Activated T-helper 17 cell treated with anti-CD3 and anti-CD28 coated beads, Interleukin-2, amount 50 U/mL, for 72 hours (primary cell): Measurements from ENCODE around the gene GULP1. TPM values are rescaled to one million over a fixed set of nuclear protein-coding genes. Genes with fewer than 3 reads are reported as not detected.

Experiments
- ATAC-seq: fragments of 150-1000 bp; cut with Tn5 transposase; replicated peaks from 2 replicates; pipeline ENCODE4 v1.10.0; 2021; ENCODE audit warnings: mild to moderate bottlenecking, moderate library complexity
- H3K27ac Mint-ChIP-seq: one replicate; pipeline ENCODE4 v1.8.0; 2022; ENCODE audit warnings: mixed read lengths
- H3K27me3 Mint-ChIP-seq: one replicate; pipeline ENCODE4 v1.8.0; 2022; ENCODE audit warnings: mixed read lengths
- H3K36me3 Mint-ChIP-seq: one replicate; pipeline ENCODE4 v1.8.0; 2022; ENCODE audit warnings: low read depth, mild to moderate bottlenecking, mixed read lengths
- H3K4me1 Mint-ChIP-seq: one replicate; pipeline ENCODE4 v1.8.0; 2022; ENCODE audit warnings: mixed read lengths
- H3K4me3 Mint-ChIP-seq: one replicate; pipeline ENCODE4 v1.8.0; 2022; ENCODE audit warnings: mild to moderate bottlenecking, mixed read lengths
- H3K9me3 Mint-ChIP-seq: one replicate; pipeline ENCODE4 v1.8.0; 2022; ENCODE audit warnings: mixed read lengths
- total RNA-seq, 2 donors: library from RNA; stranded (reverse); gene quantifications; one replicate each; pipeline ENCODE4 v1.2.3, GENCODE V29; 2022

GULP1 gene
- total RNA-seq, 2 donors from 2014 or later, result not detected

GRCh38 chr2:188619146-188619545 lies 327.5 kb downstream of the GULP1 start:
- H3K4me1 Mint-ChIP-seq, result no peaks in the 10 kb centered on the region
- no peaks in the 10 kb centered on the region for H3K27me3 Mint-ChIP-seq
- H3K36me3 Mint-ChIP-seq, result no peaks in the 10 kb centered on the region
- no peak overlapping the region for H3K4me3 Mint-ChIP-seq
- peaks cover 9% of the 10 kb centered on the region for H3K9me3 Mint-ChIP-seq
- ATAC-seq, result no peak
- no peak overlapping the region for H3K27ac Mint-ChIP-seq

DNA sequence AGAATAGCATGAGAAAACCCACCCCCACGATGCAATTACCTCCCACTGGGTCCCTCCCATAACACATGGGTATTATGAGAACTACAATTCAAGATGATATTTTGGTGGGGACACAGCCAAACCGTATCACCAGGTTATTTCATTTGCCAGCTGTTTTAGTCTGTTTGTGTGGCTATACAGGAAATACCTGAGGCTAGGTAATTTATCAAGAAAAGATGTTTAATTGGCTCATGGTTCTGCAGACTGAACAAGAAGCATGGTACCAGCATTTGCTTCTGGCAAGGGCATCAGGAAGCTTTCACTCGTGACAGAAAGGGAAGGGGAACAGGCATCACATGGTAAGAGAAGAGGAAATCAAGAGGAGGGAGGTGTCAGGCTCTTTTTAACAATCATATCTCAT lies 329.2 kb downstream of the GULP1 start:
- H3K27me3 Mint-ChIP-seq, result no peaks in the 10 kb centered on the region
- no peaks in the 10 kb centered on the region for H3K4me1 Mint-ChIP-seq
- H3K27ac Mint-ChIP-seq, result no peak overlapping the region
- H3K4me3 Mint-ChIP-seq, result no peak overlapping the region
- H3K9me3 Mint-ChIP-seq, result peaks cover 9% of the 10 kb centered on the region
- ATAC-seq, result no peak
- H3K36me3 Mint-ChIP-seq, result no peaks in the 10 kb centered on the region

DNA sequence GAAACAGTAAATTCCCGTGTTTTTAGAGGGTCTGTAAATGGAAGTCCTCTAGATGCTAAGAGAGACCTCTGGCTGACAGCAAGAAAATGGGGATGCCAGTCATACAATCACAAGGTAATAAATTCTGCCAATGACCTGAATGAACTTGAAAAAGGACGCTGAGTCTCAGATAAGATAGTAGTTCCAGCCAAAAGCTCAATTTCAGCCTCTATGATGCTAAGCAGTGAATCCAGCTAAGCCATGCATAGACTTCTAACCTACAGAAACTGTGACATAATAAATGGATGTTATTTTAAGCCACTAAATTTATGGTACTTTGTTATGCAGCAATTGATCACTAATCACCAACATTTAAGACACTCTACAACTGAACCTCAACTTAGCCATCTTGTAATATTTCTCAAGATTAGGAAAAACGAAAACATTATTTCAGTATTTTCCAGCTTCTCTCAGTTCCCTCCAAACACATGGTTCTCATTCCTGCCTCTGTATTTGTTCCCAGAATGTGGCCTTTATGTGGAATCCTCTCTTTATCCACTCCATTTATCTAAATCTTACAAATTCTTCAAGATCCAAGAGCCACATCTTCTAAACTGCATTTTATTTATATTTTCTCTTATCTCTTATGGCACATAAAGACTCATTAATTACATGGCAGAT lies 331.1 kb downstream of the GULP1 start:
- H3K4me1 Mint-ChIP-seq, result no peaks in the 10 kb centered on the region
- no peaks in the 10 kb centered on the region for H3K36me3 Mint-ChIP-seq
- H3K27me3 Mint-ChIP-seq, result no peaks in the 10 kb centered on the region
- no peak overlapping the region for H3K4me3 Mint-ChIP-seq
- peaks cover 4% of the 10 kb centered on the region for H3K9me3 Mint-ChIP-seq
- no peak for ATAC-seq
- no peak overlapping the region for H3K27ac Mint-ChIP-seq

DNA sequence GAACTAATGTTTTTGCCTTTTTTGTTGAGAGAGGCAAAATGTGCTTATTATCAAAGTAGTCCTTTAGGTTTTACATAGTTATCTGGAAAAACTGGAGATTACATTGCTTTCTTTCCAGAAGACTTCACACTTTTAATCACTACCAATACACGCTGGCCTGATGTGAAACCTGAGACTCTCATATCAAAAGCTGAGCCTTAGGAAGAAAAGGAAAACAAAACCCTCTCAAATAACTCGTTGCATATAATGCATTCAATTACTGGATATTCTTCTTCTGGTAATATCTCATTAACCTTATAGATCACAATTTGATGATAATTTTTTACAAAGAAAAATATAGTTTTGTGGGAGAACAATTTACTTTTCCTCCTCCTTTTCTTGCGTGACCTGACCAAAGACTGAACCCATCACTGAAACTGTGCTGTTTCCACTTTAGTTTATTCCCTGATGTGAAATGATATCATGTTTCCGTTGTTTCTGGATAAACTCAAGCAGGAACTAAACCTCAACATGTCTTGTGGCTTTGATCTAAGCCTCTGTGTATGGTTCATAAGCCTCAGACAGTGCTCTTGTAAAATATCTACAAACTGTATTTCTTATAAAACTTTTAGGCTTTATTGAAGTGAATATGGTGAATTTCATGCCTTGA lies 332.4 kb downstream of the GULP1 start:
- no peaks in the 10 kb centered on the region for H3K36me3 Mint-ChIP-seq
- H3K27ac Mint-ChIP-seq, result no peak overlapping the region
- no peak overlapping the region for H3K4me3 Mint-ChIP-seq
- H3K9me3 Mint-ChIP-seq, result peaks cover under 1% of the 10 kb centered on the region
- H3K27me3 Mint-ChIP-seq, result no peaks in the 10 kb centered on the region
- peak; percentile 34 for ATAC-seq
- H3K4me1 Mint-ChIP-seq, result no peaks in the 10 kb centered on the region

GRCh38 chr2:188627471-188627870 lies 335.8 kb downstream of the GULP1 start:
- H3K27me3 Mint-ChIP-seq, result no peaks in the 10 kb centered on the region
- no peaks in the 10 kb centered on the region for H3K4me1 Mint-ChIP-seq
- H3K9me3 Mint-ChIP-seq, result no peaks in the 10 kb centered on the region
- H3K36me3 Mint-ChIP-seq, result no peaks in the 10 kb centered on the region
- no peak overlapping the region for H3K27ac Mint-ChIP-seq
- no peak for ATAC-seq
- no peak overlapping the region for H3K4me3 Mint-ChIP-seq

DNA sequence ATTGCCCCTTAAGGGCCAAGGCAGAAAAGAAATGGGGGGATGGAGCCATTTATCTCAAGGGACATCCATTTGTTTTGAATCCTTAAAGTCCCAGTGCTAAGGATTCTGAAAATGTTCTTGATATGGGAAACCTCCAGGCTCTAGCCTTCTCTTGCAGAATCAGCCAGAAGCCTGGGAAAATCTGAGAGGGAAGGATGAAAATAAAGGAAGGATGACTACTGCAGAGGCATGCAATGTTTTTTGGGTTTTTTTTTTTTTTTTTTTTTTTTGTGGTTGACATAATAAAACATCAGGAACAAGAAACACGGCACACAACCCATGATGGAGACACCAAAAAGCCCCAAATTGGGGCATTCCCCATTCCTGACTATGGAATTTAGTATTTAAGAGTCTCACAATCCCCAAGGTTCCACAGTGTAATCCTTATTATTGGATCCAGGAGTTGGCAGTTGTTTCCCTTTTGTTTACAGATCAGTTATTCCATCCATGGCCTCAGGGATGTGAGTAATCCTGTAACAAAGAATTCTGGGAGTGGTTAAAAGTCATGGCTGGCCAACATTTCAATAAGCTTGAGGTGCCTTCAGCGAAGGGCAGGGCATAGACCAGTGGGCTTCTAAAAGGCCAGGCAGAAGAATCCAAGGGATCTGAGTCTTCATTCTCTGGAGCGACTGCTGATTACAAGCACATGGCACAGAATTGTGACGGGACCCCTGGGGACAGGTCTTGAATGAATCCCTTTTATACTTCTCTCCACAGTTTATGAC lies 337.5 kb downstream of the GULP1 start:
- Mint-ChIP-seq H3K27me3 (no peaks in the 10 kb centered on the region), H3K36me3 (no peaks in the 10 kb centered on the region), H3K9me3 (no peaks in the 10 kb centered on the region), H3K4me3 (no peak overlapping the region), H3K27ac (no peak overlapping the region), H3K4me1 (no peaks in the 10 kb centered on the region)
- no peak for ATAC-seq

- Mint-ChIP-seq H3K4me1 (no peaks in the 10 kb centered on the region), H3K4me3 (no peak overlapping the region), H3K36me3 (no peaks in the 10 kb centered on the region), H3K27ac (no peak overlapping the region), H3K27me3 (no peaks in the 10 kb centered on the region), H3K9me3 (no peaks in the 10 kb centered on the region)
- ATAC-seq, result no peak
Measured at GRCh38 chr2:188629753-188630527, 338.3 kb downstream of the GULP1 start.

GRCh38 chr2:188631037-188631809 lies 339.5 kb downstream of the GULP1 start:
- Mint-ChIP-seq H3K36me3 (no peaks in the 10 kb centered on the region), H3K27ac (no peak overlapping the region), H3K4me1 (no peaks in the 10 kb centered on the region), H3K27me3 (no peaks in the 10 kb centered on the region), H3K4me3 (no peak overlapping the region), H3K9me3 (no peaks in the 10 kb centered on the region)
- ATAC-seq, result no peak

DNA sequence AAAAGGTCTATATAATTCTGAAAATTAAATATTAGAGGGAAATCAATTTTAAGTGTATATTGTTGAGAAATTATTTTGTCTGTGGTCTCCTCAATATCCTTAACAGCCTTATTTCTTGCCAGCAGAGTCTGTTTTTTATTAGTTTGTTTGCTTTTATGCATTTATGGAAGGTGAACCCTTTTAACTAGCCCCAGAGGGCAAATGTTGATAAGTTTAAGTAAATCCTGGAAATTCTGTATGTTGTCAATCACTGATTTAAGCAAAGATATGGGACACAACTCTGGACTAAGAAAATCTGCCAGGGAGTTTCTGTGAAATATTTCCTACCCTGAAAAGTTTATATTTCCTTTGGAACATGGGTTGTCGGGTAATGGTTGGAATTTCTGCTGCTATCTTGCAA lies 343.0 kb downstream of the GULP1 start:
- Mint-ChIP-seq H3K9me3 (no peaks in the 10 kb centered on the region), H3K36me3 (no peaks in the 10 kb centered on the region), H3K27me3 (no peaks in the 10 kb centered on the region), H3K27ac (no peak overlapping the region), H3K4me3 (no peak overlapping the region), H3K4me1 (no peaks in the 10 kb centered on the region)
- no peak for ATAC-seq
